Suprapubic skin (tissue), 3 donors: ENCODE results near the gene CHCT1.

ENCODE experiments used
- POLR2AphosphoS5 ChIP-seq, 3 donors: sonication (generic); formaldehyde crosslinking; IDR thresholded peaks; one replicate each; pipeline ENCODE4 v1.6.1; 2017; ENCODE audit warnings: antibody characterized with exemption in 3 of 3
- TF ChIP-seq, protein P1 (sequence below), 2 donors: fragments of 200-600 bp in 1 of 2; fragments of 450-650 bp in 1 of 2; sonication (generic) in 1 of 2; IDR thresholded peaks; one replicate each; pipeline ENCODE4 v1.5.1; 2016 to 2019; ENCODE audit warnings: antibody characterized with exemption in 2 of 2, mild to moderate bottlenecking in 1 of 2, moderate library complexity in 1 of 2

DNA sequence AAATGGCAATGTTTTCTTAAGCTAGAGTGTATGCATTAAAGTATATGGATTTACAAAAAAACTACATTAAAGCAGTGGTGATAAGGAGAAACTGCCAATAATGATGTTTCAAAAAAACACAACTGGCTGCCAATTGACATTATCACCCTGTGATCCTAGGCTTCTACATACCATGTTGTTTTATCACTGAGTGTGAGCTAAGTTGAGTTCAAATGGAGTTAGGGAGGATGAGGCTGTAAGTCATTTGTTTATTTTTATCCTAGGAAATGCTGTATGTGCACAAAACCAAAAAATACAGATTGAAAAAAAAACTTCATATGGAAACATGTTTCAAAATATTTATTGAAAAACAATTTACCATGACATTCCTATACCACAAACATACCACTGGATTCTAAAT, 22.9 kb downstream of the CHCT1 start:
- TF ChIP-seq, protein P1, sequence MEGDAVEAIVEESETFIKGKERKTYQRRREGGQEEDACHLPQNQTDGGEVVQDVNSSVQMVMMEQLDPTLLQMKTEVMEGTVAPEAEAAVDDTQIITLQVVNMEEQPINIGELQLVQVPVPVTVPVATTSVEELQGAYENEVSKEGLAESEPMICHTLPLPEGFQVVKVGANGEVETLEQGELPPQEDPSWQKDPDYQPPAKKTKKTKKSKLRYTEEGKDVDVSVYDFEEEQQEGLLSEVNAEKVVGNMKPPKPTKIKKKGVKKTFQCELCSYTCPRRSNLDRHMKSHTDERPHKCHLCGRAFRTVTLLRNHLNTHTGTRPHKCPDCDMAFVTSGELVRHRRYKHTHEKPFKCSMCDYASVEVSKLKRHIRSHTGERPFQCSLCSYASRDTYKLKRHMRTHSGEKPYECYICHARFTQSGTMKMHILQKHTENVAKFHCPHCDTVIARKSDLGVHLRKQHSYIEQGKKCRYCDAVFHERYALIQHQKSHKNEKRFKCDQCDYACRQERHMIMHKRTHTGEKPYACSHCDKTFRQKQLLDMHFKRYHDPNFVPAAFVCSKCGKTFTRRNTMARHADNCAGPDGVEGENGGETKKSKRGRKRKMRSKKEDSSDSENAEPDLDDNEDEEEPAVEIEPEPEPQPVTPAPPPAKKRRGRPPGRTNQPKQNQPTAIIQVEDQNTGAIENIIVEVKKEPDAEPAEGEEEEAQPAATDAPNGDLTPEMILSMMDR (IDR thresholded peaks at IDR 0.05): no peak
- TF ChIP-seq POLR2AphosphoS5 (IDR thresholded peaks at IDR 0.05): no peak
